Kidney epithelial cell (primary cell): ENCODE measurements around the gene B3GALT4. TPM values are rescaled to one million over a fixed set of nuclear protein-coding genes. Genes with fewer than 3 reads are reported as not detected.
A peak's percentile ranks its signal among the peaks of the same experiment; 100 is the strongest.

Experiments
- DNase-seq: peaks from one replicate; pipeline ENCODE4 v3.0.0-alpha.2; 2010; ENCODE audit warnings: low read depth
- H3K27me3 ChIP-seq: 2 replicates; pipeline ENCODE4 v1.6.0; 2011; ENCODE audit warnings: low read length; ENCODE audit not compliant: control insufficient read depth, insufficient read depth
- H3K36me3 ChIP-seq: 2 replicates; pipeline ENCODE4 v1.5.1; 2011; ENCODE audit warnings: low read length; ENCODE audit not compliant: control insufficient read depth, insufficient read depth
- H3K4me3 ChIP-seq: 2 replicates; pipeline ENCODE4 v1.5.1; 2011; ENCODE audit warnings: low read depth, mild to moderate bottlenecking, control low read depth, low read length
- total RNA-seq: library from RNA; depleted of rRNA; stranded (reverse); fragments of >200 nt; gene quantifications from 2 replicates; pipeline ENCODE4 v1.2.3, GENCODE V29; 2015
- TF ChIP-seq, protein P1 (sequence below): IDR thresholded peaks from 2 replicates; pipeline ENCODE4 v1.5.1; 2011; ENCODE audit warnings: mild to moderate bottlenecking, moderate library complexity, low read length, control low read depth, inconsistent platforms; ENCODE audit not compliant: insufficient read depth, poor library complexity, severe bottlenecking

B3GALT4 gene, protein sequence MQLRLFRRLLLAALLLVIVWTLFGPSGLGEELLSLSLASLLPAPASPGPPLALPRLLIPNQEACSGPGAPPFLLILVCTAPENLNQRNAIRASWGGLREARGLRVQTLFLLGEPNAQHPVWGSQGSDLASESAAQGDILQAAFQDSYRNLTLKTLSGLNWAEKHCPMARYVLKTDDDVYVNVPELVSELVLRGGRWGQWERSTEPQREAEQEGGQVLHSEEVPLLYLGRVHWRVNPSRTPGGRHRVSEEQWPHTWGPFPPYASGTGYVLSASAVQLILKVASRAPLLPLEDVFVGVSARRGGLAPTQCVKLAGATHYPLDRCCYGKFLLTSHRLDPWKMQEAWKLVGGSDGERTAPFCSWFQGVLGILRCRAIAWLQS
- total RNA-seq: 1.4 and 2.5 TPM in 2 replicates

DNA sequence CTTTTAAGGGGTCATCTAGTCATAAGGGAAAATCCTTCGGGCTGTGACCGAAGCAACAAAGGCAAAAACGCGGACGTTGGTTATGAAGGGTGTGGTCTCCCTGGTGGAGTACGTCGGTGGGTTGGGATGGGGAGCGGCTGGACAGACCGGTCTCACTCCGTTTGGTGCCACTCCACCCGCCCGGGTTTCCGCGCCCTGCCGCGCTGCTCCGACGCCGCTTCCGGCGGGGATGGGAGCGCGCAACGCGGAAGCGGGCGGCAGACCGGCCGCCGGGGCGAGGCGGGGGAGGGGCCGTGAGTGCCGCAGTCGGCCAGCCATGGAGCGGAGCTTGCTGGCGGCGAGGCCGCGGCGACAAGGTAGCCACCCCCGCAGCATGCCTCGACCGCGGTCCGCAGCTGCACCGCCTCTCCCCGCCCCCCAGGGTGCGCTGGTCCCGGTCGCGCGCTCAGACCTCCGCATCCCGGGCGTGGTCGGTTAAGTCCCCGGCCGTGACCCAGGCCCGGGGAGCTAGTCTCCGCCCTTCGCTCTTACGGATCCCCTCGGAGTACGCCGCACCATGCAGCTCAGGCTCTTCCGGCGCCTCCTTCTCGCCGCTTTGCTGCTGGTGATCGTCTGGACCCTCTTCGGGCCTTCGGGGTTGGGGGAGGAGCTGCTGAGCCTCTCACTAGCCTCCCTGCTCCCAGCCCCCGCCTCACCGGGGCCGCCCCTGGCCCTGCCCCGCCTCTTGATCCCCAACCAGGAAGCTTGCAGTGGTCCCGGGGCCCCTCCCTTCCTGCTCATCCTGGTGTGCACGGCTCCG lies at the start of gene B3GALT4:
Gene B3GALT4, plus strand, starts transcription at position 260 of the 799 bp plus-strand sequence. Its CDS starts 297 bp downstream, at position 557.
- no peak for DNase-seq
- Histone ChIP-seq H3K36me3 (peaks cover 6% of the 10 kb centered on the region), H3K4me3 (peak within 1 kb of the TSS; percentile 39)

DNA sequence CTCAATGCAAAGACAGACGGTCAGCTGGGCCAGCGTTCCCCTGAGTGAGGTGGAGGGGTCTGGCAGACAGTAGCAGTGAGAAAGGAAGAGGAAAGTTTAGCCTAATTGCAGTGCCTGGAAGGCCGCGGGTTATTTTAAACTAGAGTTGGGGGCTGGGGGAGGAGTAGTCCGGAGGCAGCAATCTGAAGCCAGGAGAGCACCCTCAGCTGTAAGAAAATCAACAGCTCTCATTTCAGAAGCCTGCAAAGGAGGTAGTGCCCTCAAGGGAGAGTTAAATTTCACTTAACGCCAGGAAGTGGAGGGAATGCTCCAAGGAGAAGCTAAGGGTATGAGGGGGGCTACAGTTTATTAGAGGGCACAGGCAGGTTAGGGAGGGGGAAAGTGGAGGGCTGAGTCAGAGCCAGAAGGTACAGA lies 41.7 kb upstream of the B3GALT4 start:
- Histone ChIP-seq H3K36me3 (no peaks in the 10 kb centered on the region), H3K27me3 (peaks cover 13% of the 10 kb centered on the region), H3K4me3 (no peak overlapping the region)
- no peak for DNase-seq
- TF ChIP-seq, protein P1, sequence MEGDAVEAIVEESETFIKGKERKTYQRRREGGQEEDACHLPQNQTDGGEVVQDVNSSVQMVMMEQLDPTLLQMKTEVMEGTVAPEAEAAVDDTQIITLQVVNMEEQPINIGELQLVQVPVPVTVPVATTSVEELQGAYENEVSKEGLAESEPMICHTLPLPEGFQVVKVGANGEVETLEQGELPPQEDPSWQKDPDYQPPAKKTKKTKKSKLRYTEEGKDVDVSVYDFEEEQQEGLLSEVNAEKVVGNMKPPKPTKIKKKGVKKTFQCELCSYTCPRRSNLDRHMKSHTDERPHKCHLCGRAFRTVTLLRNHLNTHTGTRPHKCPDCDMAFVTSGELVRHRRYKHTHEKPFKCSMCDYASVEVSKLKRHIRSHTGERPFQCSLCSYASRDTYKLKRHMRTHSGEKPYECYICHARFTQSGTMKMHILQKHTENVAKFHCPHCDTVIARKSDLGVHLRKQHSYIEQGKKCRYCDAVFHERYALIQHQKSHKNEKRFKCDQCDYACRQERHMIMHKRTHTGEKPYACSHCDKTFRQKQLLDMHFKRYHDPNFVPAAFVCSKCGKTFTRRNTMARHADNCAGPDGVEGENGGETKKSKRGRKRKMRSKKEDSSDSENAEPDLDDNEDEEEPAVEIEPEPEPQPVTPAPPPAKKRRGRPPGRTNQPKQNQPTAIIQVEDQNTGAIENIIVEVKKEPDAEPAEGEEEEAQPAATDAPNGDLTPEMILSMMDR: no peak

More for the DNA sequence above, at the start of gene B3GALT4:
- no peaks in the 10 kb centered on the region for H3K27me3 ChIP-seq
- TF ChIP-seq, protein P1: peak; percentile 33

DNA sequence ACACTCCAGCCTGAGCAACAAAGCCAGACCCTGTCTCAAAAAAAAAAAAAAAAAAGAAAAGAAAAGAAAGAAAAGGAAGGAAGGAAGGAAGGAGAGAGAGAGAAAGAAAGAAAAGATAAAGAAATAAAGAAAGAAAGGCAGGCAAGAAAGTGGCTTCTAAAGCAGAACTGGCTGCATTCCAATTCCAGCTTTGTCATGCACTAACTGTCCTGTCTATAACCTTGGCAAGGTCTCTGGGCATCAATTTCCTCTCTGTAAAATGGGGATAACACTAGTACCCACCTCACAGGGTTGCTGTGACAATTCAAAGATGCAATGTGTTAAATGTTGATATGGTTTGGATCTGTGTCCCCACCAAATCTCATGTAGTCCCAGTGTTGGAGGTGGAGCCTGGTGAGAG lies 40.6 kb upstream of the B3GALT4 start:
- H3K27me3 ChIP-seq: peaks cover 13% of the 10 kb centered on the region
- DNase-seq: no peak
- TF ChIP-seq, protein P1: no peak
- H3K36me3 ChIP-seq: no peaks in the 10 kb centered on the region
- no peak overlapping the region for H3K4me3 ChIP-seq

DNA sequence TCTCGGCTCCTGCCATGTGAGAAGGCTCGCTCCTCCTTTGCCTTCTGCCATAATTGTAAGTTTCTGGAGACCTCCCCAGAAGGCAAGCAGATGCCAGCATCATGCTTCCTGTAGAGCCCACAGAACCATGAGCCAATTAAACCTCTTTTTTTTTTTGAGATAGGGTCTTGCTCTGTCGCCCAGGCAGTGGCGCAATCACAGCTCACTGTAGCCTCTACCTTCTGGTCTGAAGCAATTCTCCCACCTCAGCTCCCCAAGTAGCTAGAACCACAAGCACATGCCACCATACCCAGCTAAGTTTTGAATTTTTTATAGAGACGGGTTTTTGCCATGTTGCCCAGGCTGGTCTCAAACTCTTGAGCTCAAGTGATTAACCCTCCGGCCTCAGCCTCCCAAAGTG lies 40.1 kb upstream of the B3GALT4 start:
- no peak for DNase-seq
- peaks cover 13% of the 10 kb centered on the region for H3K27me3 ChIP-seq

DNA sequence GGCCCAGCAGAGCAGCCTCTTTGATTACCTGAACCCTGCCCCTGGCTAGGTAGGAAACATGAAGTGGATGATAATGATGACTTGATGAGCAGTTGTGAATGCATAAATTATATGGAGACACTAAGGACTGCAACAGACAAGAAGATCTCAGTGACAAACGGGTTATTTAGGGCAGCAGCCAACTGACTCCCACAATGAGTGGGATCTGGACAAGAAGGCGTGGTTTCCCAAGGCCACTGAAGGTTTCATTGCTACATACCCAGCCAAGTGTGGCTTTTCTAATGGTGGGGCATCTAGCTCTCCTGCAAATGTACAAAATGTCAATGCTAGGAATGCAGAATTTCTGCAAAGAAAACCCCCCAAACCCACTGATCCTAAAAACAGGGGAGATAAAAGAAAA lies 39.2 kb upstream of the B3GALT4 start:
- TF ChIP-seq, protein P1: no peak
- H3K36me3 ChIP-seq: no peaks in the 10 kb centered on the region

More for the DNA sequence above, 40.1 kb upstream of the B3GALT4 start:
- TF ChIP-seq, protein P1: no peak
- Histone ChIP-seq H3K4me3 (no peak overlapping the region), H3K36me3 (no peaks in the 10 kb centered on the region)

More for the DNA sequence above, 39.2 kb upstream of the B3GALT4 start:
- Histone ChIP-seq H3K27me3 (peaks cover 13% of the 10 kb centered on the region), H3K4me3 (no peak overlapping the region)
- no peak for DNase-seq
